Left lobe of liver (tissue), 2 donors: ENCODE measurements around the gene ZPBP2. TPM values are rescaled to one million over a fixed set of nuclear protein-coding genes. Genes with fewer than 3 reads are reported as not detected.
A peak's percentile ranks its signal among the peaks of the same experiment; 100 is the strongest.

Experiments used
- ATAC-seq: fragments of 200-7000 bp; cut with Tn5 transposase; one replicate; pipeline ENCODE4 v1.9.1; 2020; ENCODE audit warnings: mild to moderate bottlenecking, moderate library complexity
- DNase-seq: peaks from one replicate; pipeline ENCODE4 v3.0.0-alpha.2; 2020; ENCODE audit warnings: low spot score
- total RNA-seq: library from RNA; stranded (reverse); gene quantifications from one replicate; pipeline ENCODE4 v1.2.1, GENCODE V29; 2021
- donor health status: DM: no; HTN: no; CAD: no; lungs with moderate emphysema.
- donor health status: DM: no; HTN: yes; CAD: no.

The ZPBP2 gene
- total RNA-seq, 1 donor from 2014 or later: not detected

GRCh38 chr17:39904990-39905288 is 36.9 kb downstream of the ZPBP2 start:
- DNase-seq (no peak), ATAC-seq (peak; percentile 62)

DNA sequence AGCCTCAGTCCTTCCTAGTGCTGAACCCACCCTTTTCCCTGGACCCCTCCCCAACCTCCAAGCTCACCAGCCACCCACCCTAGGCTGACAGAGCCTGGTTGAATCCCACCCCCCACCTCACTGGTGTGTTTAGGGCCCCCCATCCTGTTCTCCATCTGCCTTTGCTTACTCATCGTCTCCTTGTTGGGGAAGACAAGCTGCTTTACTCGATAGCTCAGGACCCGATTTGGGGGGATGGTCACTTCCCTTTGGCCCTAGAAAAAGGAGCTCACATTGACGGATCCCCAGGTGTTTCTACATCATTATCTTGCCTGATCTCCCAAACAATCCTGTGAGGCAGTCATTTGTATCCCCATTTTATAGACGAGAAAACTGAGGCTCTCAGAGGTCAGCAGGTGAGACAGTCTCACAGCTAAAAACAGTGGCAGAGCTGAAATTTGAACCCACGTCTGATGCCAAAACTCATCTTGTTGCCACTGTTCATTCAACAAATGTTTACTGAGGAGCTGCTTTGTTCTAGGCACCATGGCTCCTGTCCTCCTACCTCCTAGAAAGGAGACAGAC is 40.9 kb downstream of the ZPBP2 start:
- DNase-seq: no peak
- ATAC-seq: no peak

DNA sequence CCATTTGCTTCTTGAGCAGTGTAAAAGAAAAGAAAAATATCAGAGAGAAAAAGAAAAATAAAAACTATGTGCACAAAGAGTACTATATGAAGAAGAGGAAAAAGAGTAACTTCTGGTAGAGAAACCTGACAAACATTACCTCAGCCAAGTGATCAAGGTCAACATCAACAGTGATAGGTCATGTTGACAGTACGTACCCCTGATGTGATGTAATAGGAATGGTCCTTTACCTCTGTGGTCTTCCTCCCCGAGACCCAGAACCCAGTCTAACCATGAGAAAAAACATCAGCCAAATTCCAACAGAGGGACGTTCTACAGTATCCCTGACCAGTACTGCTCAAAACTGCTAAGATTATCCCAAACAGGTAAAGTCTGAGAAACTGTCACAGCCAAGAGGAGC is 46.0 kb downstream of the ZPBP2 start:
- DNase-seq (no peak), ATAC-seq (peak; percentile 63)

GRCh38 chr17:39915559-39915958 is 47.6 kb downstream of the ZPBP2 start:
- no peak for DNase-seq
- no peak for ATAC-seq

GRCh38 chr17:39916918-39917317 is 48.9 kb downstream of the ZPBP2 start:
- DNase-seq (no peak), ATAC-seq (peak; percentile 4)

GRCh38 chr17:39919087-39919683 is 51.2 kb downstream of the ZPBP2 start:
- DNase-seq (no peak), ATAC-seq (no peak)

- ATAC-seq (no peak), DNase-seq (no peak)
Measured at GRCh38 chr17:39920218-39921210, 52.5 kb downstream of the ZPBP2 start.

DNA sequence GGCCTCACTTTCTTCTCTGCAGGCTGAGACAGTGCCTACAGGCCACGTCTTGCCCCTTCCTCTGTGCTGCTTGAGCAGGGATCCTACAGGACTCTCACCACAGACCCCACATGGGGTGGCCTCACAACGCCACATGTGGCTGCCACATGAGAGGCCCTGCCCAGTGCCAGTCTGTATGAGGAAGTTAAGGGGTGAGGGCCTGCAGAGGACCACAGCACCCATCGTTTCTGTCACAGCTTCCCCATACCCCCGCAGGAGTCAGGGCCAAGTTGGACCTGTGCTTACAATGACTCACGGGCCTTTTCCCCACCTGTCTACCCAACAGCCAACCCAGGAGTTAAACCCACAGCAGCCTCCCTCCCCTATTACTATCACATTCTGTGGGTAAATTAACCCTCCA is 53.3 kb downstream of the ZPBP2 start:
- ATAC-seq: no peak
- no peak for DNase-seq

DNA sequence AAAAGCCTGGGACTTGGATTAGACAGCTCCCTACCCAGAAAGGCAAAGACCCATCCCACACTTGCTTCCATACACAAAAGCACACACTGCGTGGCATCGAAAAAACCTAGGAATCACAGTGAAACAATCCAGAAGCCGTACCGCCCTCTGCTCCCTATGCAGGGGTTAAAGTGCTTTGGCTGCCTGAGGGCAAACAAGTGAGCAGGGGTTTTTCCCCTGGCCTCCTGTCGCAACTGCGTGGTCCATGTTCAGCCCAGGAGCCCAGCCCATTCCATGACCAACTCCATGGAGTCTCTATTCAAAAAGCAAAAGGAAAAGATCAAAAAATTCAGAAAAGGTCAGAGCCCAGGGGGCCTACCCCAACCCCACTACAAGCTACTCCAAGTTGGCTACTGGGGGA is 54.0 kb downstream of the ZPBP2 start:
- ATAC-seq: peak; percentile 57
- peak; percentile 84 for DNase-seq

DNA sequence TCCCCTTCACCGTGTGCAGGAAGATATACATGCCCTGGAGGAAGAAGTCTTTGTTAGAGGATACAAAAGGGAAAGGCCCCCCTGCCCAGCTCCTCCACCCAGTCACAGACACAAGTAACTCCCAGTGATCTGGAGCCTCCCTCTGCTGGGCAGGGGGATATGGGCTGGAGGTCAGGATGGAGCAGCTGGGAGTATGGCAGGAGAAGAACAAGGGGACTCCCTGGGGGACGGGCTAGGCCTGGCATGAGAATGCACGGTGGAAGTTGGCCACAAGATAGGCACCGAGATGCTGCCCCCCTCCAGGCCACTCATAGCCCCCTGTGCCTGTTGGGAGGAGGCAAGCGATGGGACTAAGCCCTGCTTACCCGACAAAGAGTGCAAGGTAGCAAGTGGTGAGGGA is 55.2 kb downstream of the ZPBP2 start:
- DNase-seq: no peak
- no peak for ATAC-seq

DNA sequence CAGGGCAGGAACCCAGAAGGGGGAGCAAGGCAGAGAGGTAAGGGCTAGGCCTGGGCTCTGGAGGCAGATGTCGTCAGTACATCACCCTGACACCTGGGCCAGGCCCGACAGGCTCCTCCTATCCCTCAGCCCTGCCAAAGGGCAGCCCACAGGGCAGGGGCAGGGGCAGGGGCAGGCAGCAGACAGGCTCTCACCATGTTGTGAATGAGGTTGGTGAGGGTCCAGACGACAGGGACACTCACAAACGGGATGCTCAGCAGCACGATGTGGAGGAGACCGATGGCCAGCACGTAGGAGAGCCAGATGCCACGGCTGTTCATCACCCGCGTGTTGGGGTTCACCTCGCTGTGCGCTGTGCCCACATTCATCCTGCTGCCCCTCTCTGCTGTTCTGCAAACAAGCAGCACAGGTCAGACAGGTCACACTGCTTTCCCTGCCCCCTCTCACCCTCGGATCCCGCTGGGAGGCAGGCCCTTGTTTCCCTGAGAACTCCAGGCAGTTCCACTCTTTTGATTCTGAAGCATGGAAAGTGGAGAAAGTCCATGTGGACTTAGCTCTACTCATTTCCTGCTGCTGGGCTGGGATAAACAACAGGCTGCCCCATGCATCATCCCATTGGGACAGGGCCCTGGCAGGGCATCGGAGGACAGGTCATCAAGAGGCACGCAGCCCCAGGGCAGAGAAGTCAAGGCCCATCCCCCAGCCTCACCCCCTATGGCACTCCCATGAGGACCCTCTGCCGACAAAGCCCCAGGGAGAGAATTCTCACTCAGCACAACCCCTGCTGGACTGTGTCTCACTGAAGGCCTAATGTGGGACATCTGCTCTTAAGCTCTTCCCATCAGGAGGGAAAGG is 56.1 kb downstream of the ZPBP2 start:
- peak; percentile 90 for DNase-seq
- ATAC-seq: peak; percentile 45

GRCh38 chr17:39924691-39925055 is 56.7 kb downstream of the ZPBP2 start:
- ATAC-seq: peak; percentile 2

DNA sequence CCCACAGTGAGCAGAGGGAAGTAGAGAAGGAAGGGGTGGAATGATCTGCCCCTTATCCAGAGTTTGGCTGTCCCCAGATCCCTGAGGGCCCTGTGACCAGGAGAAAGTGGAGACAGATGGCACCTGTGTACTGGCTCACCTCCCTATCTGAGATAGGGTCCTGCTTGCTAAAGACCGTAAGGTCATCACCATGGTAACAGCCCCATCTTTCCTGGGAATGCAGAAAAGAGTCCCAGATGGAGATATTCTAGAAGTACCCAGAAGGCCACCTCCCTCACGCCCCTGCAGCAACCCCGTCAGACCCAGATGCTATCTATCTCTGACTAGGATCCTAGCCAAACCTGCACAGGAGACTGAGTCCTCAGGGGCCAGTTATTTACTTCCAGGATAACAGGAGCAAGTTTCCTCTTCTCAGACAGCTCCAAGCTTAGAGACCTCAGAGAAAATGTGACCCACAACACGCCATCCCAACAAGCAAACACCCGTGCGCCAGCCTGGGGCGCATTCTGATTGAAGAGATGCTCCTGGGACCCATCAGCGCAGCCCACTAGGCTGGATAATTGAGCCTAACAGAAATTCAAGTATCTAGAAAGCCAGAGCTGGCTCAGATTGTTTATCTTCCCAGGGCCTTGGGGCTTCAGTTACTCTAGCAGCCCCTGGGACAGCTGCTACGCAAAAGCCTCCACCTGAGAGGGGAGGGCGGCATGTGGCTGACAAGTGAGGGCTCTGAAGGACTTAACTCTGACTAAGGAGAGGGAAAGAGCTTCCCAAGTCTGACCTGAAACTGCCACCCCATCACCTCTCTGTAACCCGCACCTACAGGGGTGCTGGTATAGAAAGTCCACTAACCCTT is 57.5 kb downstream of the ZPBP2 start:
- ATAC-seq (no peak), DNase-seq (no peak)

More at GRCh38 chr17:39924691-39925055, 56.7 kb downstream of the ZPBP2 start:
- peak; percentile 72 for DNase-seq

DNA sequence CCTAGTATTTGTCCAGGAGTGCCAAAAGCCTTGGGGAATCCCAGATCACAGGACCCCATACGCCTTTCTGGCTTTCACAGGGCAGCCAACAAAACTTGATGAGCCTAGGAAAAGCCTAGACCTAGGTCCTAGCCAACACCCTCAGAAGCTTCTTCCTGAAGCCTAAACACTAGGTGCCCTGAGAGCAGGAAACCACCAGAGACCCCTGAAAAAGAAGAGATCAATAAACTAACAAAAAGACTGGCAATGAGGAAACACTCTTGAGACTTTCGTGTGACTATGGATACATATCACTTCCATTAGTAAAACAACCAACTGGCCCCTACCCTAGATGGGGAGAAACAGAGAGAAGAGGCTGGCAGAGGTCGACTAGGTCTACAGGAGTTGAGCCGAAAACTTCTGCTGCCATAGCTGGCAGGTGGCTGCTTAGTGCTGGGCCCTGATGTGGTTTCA is 58.2 kb downstream of the ZPBP2 start:
- ATAC-seq (no peak), DNase-seq (no peak)

DNA sequence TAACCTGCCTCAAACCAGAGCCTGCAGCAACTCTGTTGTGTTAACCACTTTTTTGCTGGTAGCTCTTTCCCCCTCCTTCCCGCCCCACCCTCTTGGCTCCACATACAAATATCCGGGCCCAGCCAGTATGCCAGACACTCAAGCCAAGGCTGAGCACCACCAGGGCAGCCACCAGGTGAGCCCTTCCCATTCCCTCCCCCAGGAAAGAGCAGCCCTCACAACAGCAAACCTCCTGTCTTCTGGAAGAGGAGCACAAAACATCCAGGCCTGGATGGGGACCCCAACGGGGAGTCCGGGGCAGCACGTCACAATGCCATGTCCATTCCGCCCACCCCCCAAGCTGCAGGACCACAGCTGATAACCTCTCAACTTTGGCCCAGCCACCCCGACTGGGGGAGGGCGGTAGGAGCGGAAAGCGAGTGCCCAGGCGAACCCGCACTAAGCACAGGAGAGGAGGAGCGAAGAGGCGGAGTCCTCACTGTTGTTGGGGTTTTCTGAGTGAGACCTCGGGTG is 58.6 kb downstream of the ZPBP2 start:
- ATAC-seq (peak; percentile 64), DNase-seq (peak; percentile 91)

Other genes with a start within 250 kb of the ZPBP2 start
- gene PPP1R1B, start 241.2 kb upstream of the ZPBP2 start, total RNA-seq: 0.60 TPM
- 27.3 TPM for gene STARD3, start 231.1 kb upstream of the ZPBP2 start, total RNA-seq
- 0.55 TPM for gene TCAP, start 202.9 kb upstream of the ZPBP2 start, total RNA-seq
- 0.45 TPM for gene PNMT, start 199.7 kb upstream of the ZPBP2 start, total RNA-seq
- 23.8 TPM for gene PGAP3, start 180.1 kb upstream of the ZPBP2 start, total RNA-seq
- gene ERBB2, start 168.1 kb upstream of the ZPBP2 start, total RNA-seq: 23.1 TPM
- gene MIEN1, start 137.7 kb upstream of the ZPBP2 start, total RNA-seq: 25.2 TPM
- gene GRB7, start 130.3 kb upstream of the ZPBP2 start, total RNA-seq: 12.0 TPM
- gene IKZF3, start 3.9 kb upstream of the ZPBP2 start, total RNA-seq: 0.63 TPM
- 32.2 TPM for gene GSDMB, start 50.4 kb downstream of the ZPBP2 start, total RNA-seq
- 159 TPM for gene ORMDL3, start 59.4 kb downstream of the ZPBP2 start, total RNA-seq
- gene LRRC3C, start 59.5 kb downstream of the ZPBP2 start, total RNA-seq: not detected
- gene GSDMA, start 94.8 kb downstream of the ZPBP2 start, total RNA-seq: not detected
- 52.4 TPM for gene PSMD3, start 112.6 kb downstream of the ZPBP2 start, total RNA-seq
- not detected for gene CSF3, start 147.2 kb downstream of the ZPBP2 start, total RNA-seq
- gene MED24, start 186.2 kb downstream of the ZPBP2 start, total RNA-seq: 28.8 TPM
- gene THRA, start 194.8 kb downstream of the ZPBP2 start, total RNA-seq: 10.7 TPM
- 18.6 TPM for gene NR1D1, start 232.4 kb downstream of the ZPBP2 start, total RNA-seq